Hepatocyte (in vitro differentiated cells): ENCODE results near the gene ARAF. TPM values are rescaled to one million over a fixed set of nuclear protein-coding genes. Genes with fewer than 3 reads are reported as not detected.
A peak's percentile ranks its signal among the peaks of the same experiment; 100 is the strongest.

Source experiments
- DNase-seq: peaks from one replicate; pipeline ENCODE4 v3.0.0-alpha.2; 2016; ENCODE audit warnings: low spot score
- H2AFZ ChIP-seq: fragments of 200-600 bp; sonication (generic); 2 replicates; pipeline ENCODE4 v1.6.0; 2016; ENCODE audit warnings: antibody characterized with exemption, mild to moderate bottlenecking
- H3K27ac ChIP-seq: fragments of 200-600 bp; sonication (generic); 2 replicates; pipeline ENCODE4 v1.5.1; 2016; ENCODE audit warnings: mild to moderate bottlenecking
- H3K27me3 ChIP-seq: fragments of 200-600 bp; sonication (generic); 2 replicates; pipeline ENCODE4 v1.6.1; 2016
- H3K36me3 ChIP-seq: fragments of 200-600 bp; sonication (generic); replicated peaks from 2 replicates; pipeline ENCODE4 v1.5.1; 2016; ENCODE audit warnings: low read depth; ENCODE audit not compliant: insufficient read depth
- H3K4me1 ChIP-seq: fragments of 200-600 bp; sonication (generic); 2 replicates; pipeline ENCODE4 v1.5.1; 2016; ENCODE audit warnings: mild to moderate bottlenecking, moderate library complexity; ENCODE audit not compliant: insufficient read depth
- H3K4me2 ChIP-seq: fragments of 200-600 bp; sonication (generic); 2 replicates; pipeline ENCODE4 v1.6.0; 2016
- H3K4me3 ChIP-seq: fragments of 200-600 bp; sonication (generic); 2 replicates; pipeline ENCODE4 v1.5.1; 2016; ENCODE audit warnings: mild to moderate bottlenecking
- H3K79me2 ChIP-seq: fragments of 200-600 bp; sonication (generic); 2 replicates; pipeline ENCODE4 v1.6.0; 2017; ENCODE audit warnings: mild to moderate bottlenecking
- H3K9me2 ChIP-seq: fragments of 200-600 bp; sonication (generic); replicated peaks from 2 replicates; pipeline ENCODE4 v1.6.0; 2017; ENCODE audit warnings: mild to moderate bottlenecking; ENCODE audit not compliant: insufficient read depth
- H3K9me3 ChIP-seq: fragments of 200-600 bp; sonication (generic); 2 replicates; pipeline ENCODE4 v1.5.1; 2016; ENCODE audit warnings: low read depth, mild to moderate bottlenecking
- H4K20me1 ChIP-seq: fragments of 200-600 bp; sonication (generic); 2 replicates; pipeline ENCODE4 v1.6.0; 2016; ENCODE audit warnings: mild to moderate bottlenecking; ENCODE audit not compliant: insufficient read depth, poor library complexity, severe bottlenecking
- EZH2 ChIP-seq: fragments of 200-600 bp; sonication (generic); IDR thresholded peaks from 2 replicates; pipeline ENCODE4 v1.6.1; 2016; ENCODE audit warnings: antibody characterized with exemption, mild to moderate bottlenecking, borderline replicate concordance
- EZH2phosphoT487 ChIP-seq: fragments of 200-600 bp; sonication (generic); IDR thresholded peaks from one replicate; pipeline ENCODE4 v1.6.1; 2018; ENCODE audit warnings: antibody characterized with exemption, mild to moderate bottlenecking, low read depth, moderate library complexity; ENCODE audit not compliant: unreplicated experiment, severe bottlenecking
- WGBS: methylation state at CpG from one replicate; pipeline ENCODE4 v1.1.6; 2016; ENCODE audit warnings: low lambda C conversion rate; ENCODE audit errors: missing lambda C conversion rate; 5-methylcytosine and 5-hydroxymethylcytosine counted together
- polyA plus RNA-seq: library from polyadenylated mRNA; unstranded; fragments of >200 nt; fragmentation: Nextera tagmentation; extraction: Ambion mirVana; gene quantifications from 2 replicates; pipeline ENCODE4 v1.2.1, GENCODE V29; 2016
- total RNA-seq: library from RNA; depleted of rRNA; stranded (reverse); fragments of >200 nt; gene quantifications from 2 replicates; pipeline ENCODE4 v1.2.3, GENCODE V29; 2014
- TF ChIP-seq, protein P1 (sequence below): fragments of 200-600 bp; sonication (generic); IDR thresholded peaks from 2 replicates; pipeline ENCODE4 v1.5.1; 2016; ENCODE audit warnings: antibody characterized with exemption, mild to moderate bottlenecking; ENCODE audit not compliant: poor library complexity

The ARAF gene
- total and polyA plus RNA-seq, 2 experiments from 2014 or later = 29.8 to 89.6 TPM

DNA sequence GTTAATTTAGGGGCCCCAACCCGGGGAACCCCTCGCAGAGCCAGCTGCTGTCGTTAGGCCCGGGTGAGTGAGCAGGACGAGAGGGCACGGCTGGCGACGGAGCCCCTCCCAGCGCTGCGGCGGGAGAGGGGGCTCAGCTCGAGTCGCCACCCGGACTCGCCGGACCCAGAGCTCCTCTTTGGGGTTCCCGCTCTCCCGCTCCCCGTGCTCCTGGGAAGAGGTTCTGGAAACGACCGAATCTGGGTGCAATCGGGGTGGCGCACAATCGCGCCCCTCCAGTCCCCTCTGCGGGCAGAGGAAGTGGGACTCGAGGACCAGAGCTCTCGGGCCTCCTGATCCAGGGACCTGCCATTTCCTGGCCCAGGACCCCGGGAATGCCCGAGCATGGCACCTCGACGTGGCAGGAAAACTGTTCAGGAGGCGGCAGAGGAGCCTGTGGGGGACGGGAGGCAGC lies 37.3 kb upstream of the ARAF start:
- Histone ChIP-seq H2AFZ (peak overlapping the region; percentile 90), H3K4me1 (no peaks in the 10 kb centered on the region), H4K20me1 (no peaks in the 10 kb centered on the region), H3K4me3 (peak overlapping the region; percentile 70), H3K4me2 (peak overlapping the region; percentile 86), H3K27ac (no peak overlapping the region), H3K79me2 (no peaks in the 10 kb centered on the region), H3K27me3 (no peaks in the 10 kb centered on the region), H3K9me2 (no peaks in the 10 kb centered on the region), H3K9me3 (no peaks in the 10 kb centered on the region), H3K36me3 (no peaks in the 10 kb centered on the region)
- TF ChIP-seq EZH2phosphoT487 (no peak), EZH2 (no peak)
- TF ChIP-seq, protein P1, sequence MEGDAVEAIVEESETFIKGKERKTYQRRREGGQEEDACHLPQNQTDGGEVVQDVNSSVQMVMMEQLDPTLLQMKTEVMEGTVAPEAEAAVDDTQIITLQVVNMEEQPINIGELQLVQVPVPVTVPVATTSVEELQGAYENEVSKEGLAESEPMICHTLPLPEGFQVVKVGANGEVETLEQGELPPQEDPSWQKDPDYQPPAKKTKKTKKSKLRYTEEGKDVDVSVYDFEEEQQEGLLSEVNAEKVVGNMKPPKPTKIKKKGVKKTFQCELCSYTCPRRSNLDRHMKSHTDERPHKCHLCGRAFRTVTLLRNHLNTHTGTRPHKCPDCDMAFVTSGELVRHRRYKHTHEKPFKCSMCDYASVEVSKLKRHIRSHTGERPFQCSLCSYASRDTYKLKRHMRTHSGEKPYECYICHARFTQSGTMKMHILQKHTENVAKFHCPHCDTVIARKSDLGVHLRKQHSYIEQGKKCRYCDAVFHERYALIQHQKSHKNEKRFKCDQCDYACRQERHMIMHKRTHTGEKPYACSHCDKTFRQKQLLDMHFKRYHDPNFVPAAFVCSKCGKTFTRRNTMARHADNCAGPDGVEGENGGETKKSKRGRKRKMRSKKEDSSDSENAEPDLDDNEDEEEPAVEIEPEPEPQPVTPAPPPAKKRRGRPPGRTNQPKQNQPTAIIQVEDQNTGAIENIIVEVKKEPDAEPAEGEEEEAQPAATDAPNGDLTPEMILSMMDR = no peak
- no peak for DNase-seq
- 48% methylated on average over 33 of the region's 34 CpGs for WGBS

DNA sequence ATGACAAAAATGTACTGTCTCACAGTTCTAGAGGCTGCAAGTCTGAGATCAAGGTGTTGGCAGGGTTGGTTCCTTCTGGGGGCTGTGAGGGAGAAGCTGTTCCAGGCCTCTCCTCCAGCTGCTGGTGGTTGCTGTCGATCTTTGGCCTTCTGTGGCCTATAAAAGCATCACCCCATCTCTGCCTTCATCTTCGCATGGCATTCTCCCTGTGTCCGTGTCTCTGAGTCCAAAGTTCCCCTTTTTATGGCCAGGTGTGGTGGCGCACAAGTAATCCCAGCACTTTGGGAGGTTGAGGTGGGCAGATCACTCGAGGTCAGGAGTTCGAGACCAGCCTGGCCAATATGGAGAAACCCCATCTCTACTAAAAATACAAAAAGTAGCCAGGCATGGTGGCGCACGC lies 31.5 kb upstream of the ARAF start:
- Histone ChIP-seq H2AFZ (no peak overlapping the region), H3K79me2 (no peaks in the 10 kb centered on the region), H4K20me1 (no peaks in the 10 kb centered on the region), H3K9me3 (no peaks in the 10 kb centered on the region), H3K4me3 (no peak overlapping the region), H3K27me3 (no peaks in the 10 kb centered on the region), H3K4me1 (no peaks in the 10 kb centered on the region), H3K9me2 (no peaks in the 10 kb centered on the region), H3K27ac (no peak overlapping the region), H3K4me2 (no peak overlapping the region), H3K36me3 (no peaks in the 10 kb centered on the region)
- no peak for TF ChIP-seq EZH2phosphoT487
- 84% methylated on average over 8 of the region's 8 CpGs for WGBS
- no peak for DNase-seq

DNA sequence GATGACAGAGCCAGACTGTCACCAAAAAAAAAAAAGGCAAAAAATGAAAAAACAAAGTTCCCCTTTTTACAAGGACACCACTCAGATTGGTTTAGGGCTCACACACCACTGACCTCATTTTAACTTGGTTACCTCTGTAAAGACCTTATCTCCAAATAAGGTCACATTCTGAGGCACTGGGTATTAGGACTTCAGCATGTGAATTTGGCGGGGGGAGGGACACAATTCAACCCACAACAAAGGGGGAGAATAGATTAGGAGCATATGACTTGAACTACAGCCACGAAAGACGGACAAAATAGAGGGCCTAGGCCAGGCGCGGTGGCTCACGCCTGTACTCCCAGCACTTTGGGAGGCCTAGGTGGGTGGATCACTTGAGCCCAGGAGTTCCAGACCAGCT lies 31.0 kb upstream of the ARAF start:
- no peak for TF ChIP-seq EZH2
- TF ChIP-seq EZH2phosphoT487 = no peak
- TF ChIP-seq, protein P1 = no peak
- Histone ChIP-seq H3K4me2 (no peak overlapping the region), H2AFZ (no peak overlapping the region), H3K4me3 (no peak overlapping the region), H3K4me1 (no peaks in the 10 kb centered on the region), H3K27ac (no peak overlapping the region), H4K20me1 (no peaks in the 10 kb centered on the region), H3K9me2 (no peaks in the 10 kb centered on the region), H3K27me3 (no peaks in the 10 kb centered on the region), H3K79me2 (no peaks in the 10 kb centered on the region), H3K36me3 (no peaks in the 10 kb centered on the region), H3K9me3 (no peaks in the 10 kb centered on the region)
- WGBS = 89% methylated on average over 6 of the region's 6 CpGs
- no peak for DNase-seq

DNA sequence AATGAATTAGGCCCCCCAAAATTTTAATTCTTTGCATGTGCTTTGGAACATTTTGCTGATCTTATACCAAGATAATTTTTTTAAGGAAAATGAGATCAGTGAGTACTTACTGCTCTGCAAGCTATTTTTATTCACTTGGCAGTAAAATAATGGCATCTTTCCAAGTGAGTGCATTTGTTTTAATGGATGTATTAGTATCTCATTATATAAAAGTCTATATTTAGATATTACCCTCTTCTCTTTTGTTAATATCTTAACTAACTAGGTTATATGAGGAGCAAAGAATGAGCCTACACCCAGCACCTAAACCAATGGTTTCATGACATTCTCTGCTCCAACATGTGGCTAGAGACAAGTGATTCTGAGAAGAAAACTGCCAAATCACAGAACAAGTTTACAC lies 21.1 kb upstream of the ARAF start:
- Histone ChIP-seq H4K20me1 (no peaks in the 10 kb centered on the region), H3K9me3 (no peaks in the 10 kb centered on the region), H3K4me3 (no peak overlapping the region), H3K4me2 (no peak overlapping the region), H3K27ac (no peak overlapping the region), H3K79me2 (no peaks in the 10 kb centered on the region), H3K36me3 (no peaks in the 10 kb centered on the region), H2AFZ (no peak overlapping the region), H3K9me2 (no peaks in the 10 kb centered on the region), H3K27me3 (no peaks in the 10 kb centered on the region), H3K4me1 (no peaks in the 10 kb centered on the region)
- TF ChIP-seq EZH2phosphoT487 (no peak), EZH2 (no peak)
- TF ChIP-seq, protein P1 = no peak
- no peak for DNase-seq
